Stimulated activated CD8-positive, alpha-beta memory T cell treated with anti-CD3 and anti-CD28 coated beads, Interleukin-15, amount 100 ng/mL, for 1 hour (primary cell): ENCODE data around the gene CR2.
"Not testable (repeated sequence)": the region's sequence is repeated elsewhere in the genome, so short reads cannot be mapped to it uniquely, and the experiment has no call there.

ENCODE experiments used
- DNase-seq: peaks from one replicate; pipeline ENCODE4 v3.0.0-alpha.2; 2020; ENCODE audit warnings: low read depth

Gene CR2

DNA sequence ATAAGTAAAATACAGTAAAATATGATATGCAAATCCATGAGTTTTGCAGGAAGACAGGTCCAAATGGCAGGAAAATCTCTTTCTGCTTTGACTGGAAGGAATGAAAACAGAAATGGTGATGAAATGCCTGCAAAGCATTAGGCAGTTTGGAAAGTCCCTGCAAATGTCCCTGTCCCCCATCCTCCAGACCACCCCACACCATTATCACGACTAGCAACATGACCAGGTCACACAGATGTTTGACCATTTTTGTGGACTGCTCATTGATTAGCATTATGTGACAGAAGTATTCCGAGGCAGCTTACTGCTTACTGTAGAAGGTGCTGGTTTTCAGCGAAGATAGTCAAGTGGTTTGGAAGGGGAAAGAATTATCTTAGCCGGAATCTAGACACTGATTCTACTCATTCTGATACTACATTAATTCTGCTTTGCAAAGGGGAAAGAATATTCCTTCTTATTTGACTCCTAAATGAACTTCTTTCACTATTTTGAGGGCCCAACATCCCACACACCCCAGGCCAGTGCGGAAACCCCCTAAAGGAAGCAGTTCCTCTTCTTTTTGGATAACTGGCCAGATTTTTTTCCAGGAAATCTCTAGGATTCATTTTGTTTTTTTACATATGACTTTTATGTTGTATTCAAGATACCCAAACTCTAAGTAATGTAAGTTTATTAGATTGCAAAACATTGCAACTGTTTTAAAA, 9.5 kb upstream of the CR2 start:
- DNase-seq: no peak

DNA sequence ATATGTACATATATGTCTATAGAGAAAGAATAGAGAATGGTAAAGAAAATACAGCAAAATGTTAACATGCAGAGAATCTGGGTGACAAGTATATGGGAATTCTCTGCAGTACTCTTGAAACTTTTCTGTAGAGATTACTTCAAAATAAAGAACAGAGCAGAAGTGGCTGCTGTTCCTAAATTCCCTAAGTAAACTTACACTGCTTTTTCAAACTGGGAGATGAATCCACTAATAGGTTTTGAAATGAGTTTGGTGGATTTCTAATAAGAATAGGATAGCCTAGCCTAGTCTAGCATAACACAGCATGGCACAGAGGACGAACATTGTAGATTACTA, 450 bp upstream of the CR2 start:
- DNase-seq: no peak

DNA sequence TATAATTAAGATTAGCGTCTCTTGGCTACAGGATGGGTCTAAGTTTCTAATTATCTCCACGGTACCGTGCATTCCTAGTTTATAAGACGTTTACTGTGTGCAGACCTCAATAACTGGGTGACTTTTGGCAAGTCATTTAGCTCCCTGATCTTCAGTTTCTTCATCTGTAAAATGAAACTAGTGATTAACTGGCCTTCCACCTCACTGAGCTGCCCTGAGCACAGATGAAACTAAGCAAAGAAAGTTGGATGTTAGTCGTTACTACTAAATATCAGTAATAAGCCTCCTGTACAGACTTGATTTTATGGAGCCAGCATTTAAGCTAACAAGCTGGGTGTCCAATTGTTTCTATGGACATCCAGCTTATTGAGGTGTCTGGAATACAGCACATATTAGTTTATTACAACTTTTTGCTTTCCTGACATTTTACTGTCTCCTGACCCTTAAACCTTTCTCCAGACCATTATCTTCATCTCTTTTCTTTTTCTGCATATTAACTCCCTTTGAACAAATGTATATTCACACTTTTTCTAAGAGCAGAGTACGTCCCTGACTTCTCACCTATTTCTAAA, 1.1 kb downstream of the CR2 start:
- no peak for DNase-seq

- DNase-seq: no peak
These were observed 4.3 kb downstream of the CR2 start for GRCh38 chr1:207458414-207458813.

- DNase-seq: no peak
These were observed 4.9 kb downstream of the CR2 start for GRCh38 chr1:207459008-207459407.

DNA sequence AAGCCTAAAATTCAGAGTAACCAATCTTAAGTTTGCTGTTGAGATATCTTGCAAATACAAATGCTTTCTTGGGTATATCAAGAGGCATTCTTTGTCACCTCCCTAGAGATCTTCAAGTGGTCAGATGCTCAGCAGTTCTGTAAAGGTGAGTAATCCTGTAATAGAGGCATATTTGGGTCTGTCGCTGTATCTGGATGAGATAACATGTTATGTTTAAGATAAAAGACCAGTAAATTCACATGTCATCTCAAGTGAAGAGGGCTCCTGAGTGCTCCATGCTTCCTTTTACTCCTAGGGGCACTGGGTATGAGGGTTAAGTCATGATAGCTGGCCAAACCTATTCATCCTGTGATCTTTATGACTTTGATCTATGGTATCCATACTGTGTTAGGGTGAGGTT, 7.5 kb downstream of the CR2 start:
- no peak for DNase-seq

- DNase-seq: no peak
These were observed 8.4 kb downstream of the CR2 start for GRCh38 chr1:207462535-207462934.

DNA sequence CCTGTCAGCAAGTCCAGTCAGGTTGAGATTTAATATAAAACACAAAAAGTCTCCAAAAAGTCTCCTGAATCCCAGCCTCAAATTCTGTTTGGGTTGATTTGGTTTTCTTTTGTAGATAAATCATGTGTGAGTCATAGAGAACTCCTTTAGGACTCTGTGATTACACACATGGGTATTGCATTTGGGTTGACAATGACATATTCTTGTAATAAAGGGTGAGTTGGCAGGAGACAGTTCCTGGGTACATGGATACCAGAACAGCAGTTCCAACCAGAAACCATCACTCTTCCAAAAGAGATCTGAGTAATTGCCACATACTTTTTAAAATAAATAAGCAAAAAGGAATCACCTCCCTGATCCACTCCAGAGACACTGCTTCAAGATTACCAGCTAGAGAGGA, 8.9 kb downstream of the CR2 start:
- DNase-seq: no peak

DNA sequence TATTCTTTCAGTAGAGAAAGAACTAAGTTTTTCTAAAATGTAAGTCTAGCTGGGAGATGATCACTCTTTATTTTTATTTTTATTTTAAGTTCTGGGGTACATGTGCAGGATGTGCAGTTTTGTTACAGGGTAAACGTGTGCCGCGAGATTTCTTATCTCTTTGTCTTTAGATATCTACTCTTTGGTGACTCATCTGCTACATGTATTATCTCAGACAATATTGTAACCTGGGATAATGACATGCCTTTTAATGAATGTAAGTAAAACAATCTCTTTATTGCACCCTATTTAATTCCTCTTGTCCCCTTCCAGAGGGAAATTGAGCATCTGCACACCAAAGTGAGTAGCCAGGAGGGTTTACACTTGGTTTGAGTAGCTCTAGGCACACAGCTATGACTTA, 9.4 kb downstream of the CR2 start:
- DNase-seq: no peak

DNA sequence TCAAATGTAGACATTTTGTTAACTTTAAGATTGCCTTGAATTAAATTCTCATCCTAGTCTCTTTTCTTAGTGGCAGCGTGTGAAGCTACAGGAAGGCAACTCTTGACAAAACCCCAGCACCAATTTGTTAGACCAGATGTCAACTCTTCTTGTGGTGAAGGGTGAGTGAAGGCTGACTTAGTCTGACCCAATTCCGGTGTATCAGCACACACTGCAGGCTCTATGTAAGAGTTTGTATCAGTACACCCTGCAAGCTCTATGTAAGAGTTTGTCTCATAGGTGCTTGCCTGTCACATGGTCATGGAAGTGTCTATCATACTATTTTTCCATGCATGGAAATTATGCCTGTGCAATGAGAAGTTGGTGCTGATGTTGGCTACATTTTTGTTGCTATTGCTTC, 16.8 kb downstream of the CR2 start:
- no peak for DNase-seq

DNA sequence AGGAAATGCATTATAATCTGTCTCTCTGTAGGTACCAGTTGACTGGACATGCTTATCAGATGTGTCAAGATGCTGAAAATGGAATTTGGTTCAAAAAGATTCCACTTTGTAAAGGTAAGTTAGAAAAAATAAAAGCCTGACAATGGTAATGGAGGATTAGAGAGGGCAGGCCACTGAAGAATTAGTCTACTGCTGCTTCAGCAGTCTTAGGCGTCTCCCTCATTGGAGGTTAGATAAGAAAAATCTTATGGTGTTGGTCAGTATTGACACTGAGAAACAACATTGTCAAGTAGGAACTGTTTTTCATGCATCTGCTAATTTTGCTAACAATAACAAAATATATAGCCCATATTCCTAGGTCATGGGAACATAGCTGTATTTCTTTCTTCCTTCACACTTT, 20.1 kb downstream of the CR2 start:
- DNase-seq: no peak

DNA sequence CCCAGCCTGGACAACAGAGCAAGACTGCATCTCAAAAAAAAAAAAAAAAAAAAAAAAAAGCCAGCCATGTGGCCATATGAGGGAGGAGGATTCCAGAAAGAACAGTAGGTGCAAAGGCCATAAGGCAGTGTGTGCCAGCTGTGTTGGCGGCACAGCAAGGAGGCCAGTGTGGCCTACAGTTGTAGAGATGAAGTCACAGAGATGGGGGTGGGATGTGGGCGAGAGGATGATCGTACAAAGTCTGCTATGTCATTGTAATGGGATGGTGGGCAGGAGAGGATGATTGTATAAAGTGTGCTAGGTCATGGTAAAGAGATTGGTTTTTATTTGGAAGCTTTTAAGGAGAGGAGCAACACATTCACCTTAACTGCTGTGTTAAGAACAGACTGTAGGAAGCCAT, 32.1 kb downstream of the CR2 start:
- no peak for DNase-seq

DNA sequence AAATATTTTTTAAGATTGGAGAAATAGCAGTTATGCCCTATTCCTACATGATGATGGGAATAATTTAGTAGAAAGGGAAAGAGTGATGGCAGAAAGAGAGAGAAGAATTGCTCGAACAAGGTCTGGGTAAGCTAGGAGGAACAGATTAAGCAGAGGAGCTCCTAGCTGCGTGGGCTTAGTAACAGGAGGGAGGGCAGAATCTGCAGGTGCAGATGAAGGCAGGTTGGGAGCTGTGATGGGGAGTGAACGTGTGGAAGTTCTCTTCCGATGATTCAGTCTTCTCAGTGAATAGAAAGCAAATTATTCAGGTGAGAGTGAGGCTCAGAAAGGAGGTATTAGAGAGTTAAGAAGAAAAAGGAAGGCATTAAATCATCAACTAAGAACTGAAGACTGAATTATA, 33.5 kb downstream of the CR2 start:
- DNase-seq: no peak

DNA sequence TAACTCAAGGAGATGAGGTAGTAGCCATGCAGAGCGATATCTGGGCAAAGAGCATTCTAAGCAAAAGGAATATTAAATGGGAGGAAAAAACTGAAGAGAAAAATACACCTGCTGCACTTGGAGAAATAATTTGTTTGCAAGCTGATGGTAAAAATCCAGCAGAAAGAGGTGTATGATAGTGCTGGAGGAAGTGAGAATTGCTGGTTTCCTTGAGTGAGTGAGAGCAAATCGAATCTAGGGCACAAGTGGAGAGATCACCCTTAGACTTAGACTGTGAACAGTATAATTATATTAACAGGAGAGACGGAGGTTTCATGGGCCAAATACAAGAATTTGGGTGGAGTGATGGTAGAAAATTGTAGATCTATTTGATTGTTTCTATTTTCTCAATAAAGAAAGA, 39.1 kb downstream of the CR2 start:
- no peak for DNase-seq

DNA sequence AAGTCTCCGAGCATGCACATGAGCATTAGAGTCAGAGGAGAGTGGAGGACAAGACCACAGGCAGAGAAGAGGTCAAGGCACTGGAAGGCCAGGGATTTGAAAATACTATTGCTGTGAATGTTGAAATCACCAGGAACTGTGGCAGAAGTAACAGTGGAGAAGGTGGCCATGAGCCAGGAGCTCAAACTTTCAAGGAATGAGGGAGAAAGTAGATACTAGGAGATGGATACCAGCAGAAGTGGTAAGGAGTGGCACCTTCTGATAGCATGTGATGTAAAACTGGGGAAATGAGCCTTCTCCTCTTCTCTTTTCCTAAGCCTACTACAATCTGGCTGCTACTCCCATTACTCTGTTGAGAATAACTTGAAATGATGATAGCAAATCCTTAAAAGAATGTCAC, 40.0 kb downstream of the CR2 start:
- no peak for DNase-seq

DNA sequence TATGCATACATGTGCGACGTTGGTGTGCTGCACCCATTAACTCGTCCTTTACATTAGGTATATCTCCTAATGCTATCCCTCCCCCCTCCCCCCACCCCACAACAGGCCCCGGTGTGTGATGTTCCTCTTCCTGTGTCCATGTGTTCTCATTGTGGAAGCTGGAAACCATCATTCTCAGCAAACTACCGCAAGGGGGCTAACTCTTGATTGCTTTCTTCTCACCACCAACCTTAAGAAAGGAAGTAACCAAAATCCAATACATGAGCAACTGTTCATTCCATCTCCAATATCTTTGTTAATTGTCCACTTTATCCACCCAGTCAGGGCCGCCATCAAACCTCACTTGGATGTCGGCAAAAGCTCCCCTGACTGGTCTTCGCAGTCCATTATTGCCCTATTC, 41.2 kb downstream of the CR2 start:
- not testable (repeated sequence) for DNase-seq

- DNase-seq: peak; percentile 1
These were observed 42.0 kb downstream of the CR2 start, which contains the start of gene CR1 for GRCh38 chr1:207495801-207496792. Gene CR1 (plus strand): TSS chr1:207496157. CDS start chr1:207496268, 111 bp downstream.

DNA sequence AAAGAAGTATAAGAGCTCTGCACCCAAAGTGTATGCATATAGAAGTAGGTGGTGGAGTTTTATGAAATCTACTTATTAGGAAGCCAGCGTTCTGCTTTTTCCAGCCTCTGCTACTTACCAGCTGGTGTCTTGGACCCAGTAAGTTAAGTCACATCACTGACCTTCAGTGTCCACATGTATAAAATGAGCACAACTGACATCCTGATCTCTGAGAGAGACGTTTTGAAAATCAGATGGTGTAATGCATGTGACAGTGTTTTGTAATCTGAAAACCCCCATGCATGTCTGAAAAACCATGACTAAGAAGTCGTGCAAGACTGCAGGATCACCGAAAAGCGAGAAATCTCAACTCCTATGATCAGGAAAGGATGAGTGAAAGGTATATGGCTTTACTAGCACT, 43.8 kb downstream of the CR2 start:
- no peak for DNase-seq

- peak; percentile 44 for DNase-seq
These were observed 45.4 kb downstream of the CR2 start for GRCh38 chr1:207499573-207499972.

GRCh38 chr1:207500306-207500705, 46.2 kb downstream of the CR2 start:
- DNase-seq: no peak

DNA sequence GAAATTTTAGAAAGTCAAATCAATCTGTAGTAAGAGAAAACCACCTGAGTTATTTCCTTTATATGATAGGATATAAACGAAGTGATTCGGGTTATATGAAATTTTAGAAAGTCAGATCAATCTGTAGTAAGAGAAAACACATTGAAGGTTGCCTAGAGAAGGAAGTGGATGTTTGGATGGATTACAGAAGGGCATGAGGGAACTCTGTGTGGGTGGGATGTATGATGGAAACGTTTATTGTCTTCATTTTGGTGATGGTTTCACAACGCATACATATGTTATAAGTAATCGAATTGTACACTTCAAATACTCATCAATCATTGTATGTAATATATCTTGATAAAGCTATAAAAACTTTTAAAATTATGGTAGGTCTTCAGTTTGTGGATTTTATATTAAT, 46.9 kb downstream of the CR2 start:
- DNase-seq: no peak

DNA sequence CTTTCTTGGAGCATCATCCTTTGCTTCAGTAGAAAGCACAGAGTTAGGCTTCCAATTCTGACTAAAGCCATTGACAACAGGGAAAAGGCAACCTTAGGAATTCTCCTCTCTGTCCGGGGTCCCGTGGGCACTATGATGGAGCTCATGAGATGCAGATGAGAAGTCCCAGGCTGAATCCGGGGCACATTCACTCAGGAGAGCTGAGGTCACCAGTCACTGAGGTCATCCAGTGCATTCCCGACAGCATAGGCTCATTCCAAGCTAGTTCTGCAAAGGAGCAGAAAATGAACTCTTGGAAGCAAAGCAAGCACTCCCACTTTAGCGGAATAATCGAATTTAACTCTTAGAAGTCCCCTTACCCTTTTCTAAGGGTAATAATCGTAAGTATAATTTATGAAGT, 48.6 kb downstream of the CR2 start:
- DNase-seq: no peak

- DNase-seq: no peak
These were observed 49.8 kb downstream of the CR2 start for GRCh38 chr1:207503950-207504349.
